Colonic mucosa (tissue), 4 donors: ENCODE results near the gene USP34. TPM values are rescaled to one million over a fixed set of nuclear protein-coding genes. Genes with fewer than 3 reads are reported as not detected.

Experiments
- DNase-seq: peaks from one replicate; pipeline ENCODE4 v3.0.0-alpha.2; 2020
- H3K27ac ChIP-seq: fragments of 200-600 bp; one replicate; pipeline ENCODE4 v1.8.0; 2021
- H3K27me3 ChIP-seq: fragments of 200-600 bp; one replicate; pipeline ENCODE4 v1.8.0; 2021
- H3K36me3 ChIP-seq: fragments of 200-600 bp; one replicate; pipeline ENCODE4 v1.8.0; 2021
- H3K4me1 ChIP-seq: fragments of 200-600 bp; one replicate; pipeline ENCODE4 v1.8.0; 2021; ENCODE audit warnings: mild to moderate bottlenecking
- H3K4me3 ChIP-seq: fragments of 200-600 bp; one replicate; pipeline ENCODE4 v1.8.0; 2021
- H3K9ac ChIP-seq, 2 donors: one replicate each; pipeline ENCODE4 v1.7.0; 2013; ENCODE audit warnings: control low read depth in 2 of 2, low read depth in 2 of 2, low read length in 2 of 2
- H3K9me3 ChIP-seq: fragments of 200-600 bp; one replicate; pipeline ENCODE4 v1.8.0; 2021
- CTCF ChIP-seq: fragments of 200-600 bp; IDR thresholded peaks from one replicate; pipeline ENCODE4 v1.8.0; 2022; ENCODE audit warnings: antibody characterized with exemption, mild to moderate bottlenecking
- intact Hi-C: fragments of 100-400 bp; cut with DNase I; formaldehyde crosslinking; loops from one replicate; pipeline ENCODE4 v1.14.1; 2022
- total RNA-seq, 2 donors: library from RNA; stranded (reverse); fragmentation: NEBNext Ultra II Directional in 1 of 2; extraction: Animal tissue kit (Norgen Biotek cat#: 25700) in 1 of 2; gene quantifications; one replicate each; pipeline ENCODE4 v1.2.1, GENCODE V29; 2021
- donor health status: healthy.
- donor health status: DM: no; HTN: no; CAD: no.
- donor health status: DM: no; HTN: no; CAD: no.

Gene USP34
- total RNA-seq, 2 donors from 2014 or later, result 70.8 to 76.3 TPM

- H3K9me3 ChIP-seq, result no peaks in the 10 kb centered on the region
- no peak overlapping the region for H3K27ac ChIP-seq
- H3K4me1 ChIP-seq, result no peaks in the 10 kb centered on the region
- no peak for DNase-seq
- TF ChIP-seq CTCF, result no peak
- peaks cover 9% of the 10 kb centered on the region for H3K36me3 ChIP-seq
- H3K27me3 ChIP-seq, result no peaks in the 10 kb centered on the region
- H3K9ac ChIP-seq, result no peak overlapping the region
- no peak overlapping the region for H3K4me3 ChIP-seq
- intact Hi-C loops, result no loop called here
Measured at GRCh38 chr2:61275575-61276184, 195.2 kb downstream of the USP34 start.

- Histone ChIP-seq H3K27ac (no peak overlapping the region), H3K36me3 (no peaks in the 10 kb centered on the region), H3K9me3 (no peaks in the 10 kb centered on the region), H3K4me1 (no peaks in the 10 kb centered on the region), H3K27me3 (no peaks in the 10 kb centered on the region), H3K9ac (no peak overlapping the region), H3K4me3 (no peak overlapping the region)
- intact Hi-C loops, result no loop called here
- no peak for DNase-seq
- no peak for TF ChIP-seq CTCF
Measured at GRCh38 chr2:61272421-61273070, 198.3 kb downstream of the USP34 start.

- intact Hi-C loops, result no loop called here
- Histone ChIP-seq H3K36me3 (no peaks in the 10 kb centered on the region), H3K27ac (no peak overlapping the region), H3K27me3 (no peaks in the 10 kb centered on the region), H3K9me3 (no peaks in the 10 kb centered on the region), H3K9ac (no peak overlapping the region), H3K4me1 (no peaks in the 10 kb centered on the region), H3K4me3 (no peak overlapping the region)
- no peak for DNase-seq
- no peak for TF ChIP-seq CTCF
Measured at GRCh38 chr2:61268249-61268648, 202.6 kb downstream of the USP34 start.

- no peak for TF ChIP-seq CTCF
- no peaks in the 10 kb centered on the region for H3K4me1 ChIP-seq
- no peak overlapping the region for H3K4me3 ChIP-seq
- no peak overlapping the region for H3K27ac ChIP-seq
- no peak overlapping the region for H3K9ac ChIP-seq
- intact Hi-C loops, result no loop called here
- no peaks in the 10 kb centered on the region for H3K27me3 ChIP-seq
- no peak for DNase-seq
- H3K9me3 ChIP-seq, result no peaks in the 10 kb centered on the region
- H3K36me3 ChIP-seq, result no peaks in the 10 kb centered on the region
Measured at GRCh38 chr2:61266632-61267505, 204.0 kb downstream of the USP34 start.

GRCh38 chr2:61263830-61264229, 207.1 kb downstream of the USP34 start:
- no peak overlapping the region for H3K27ac ChIP-seq
- no peak for DNase-seq
- no peak overlapping the region for H3K9ac ChIP-seq
- no peaks in the 10 kb centered on the region for H3K27me3 ChIP-seq
- no peak for TF ChIP-seq CTCF
- intact Hi-C loops, result no loop called here
- H3K4me3 ChIP-seq, result no peak overlapping the region
- H3K4me1 ChIP-seq, result no peaks in the 10 kb centered on the region
- H3K9me3 ChIP-seq, result no peaks in the 10 kb centered on the region
- H3K36me3 ChIP-seq, result no peaks in the 10 kb centered on the region
